HG02840 (cell line): ENCODE data around the gene FNDC10.
"Not testable (repeated sequence)": the region's sequence is repeated elsewhere in the genome, so short reads cannot be mapped to it uniquely, and the experiment has no call there.

Source experiments
- ATAC-seq: cut with Tn5 transposase; IDR thresholded peaks from one replicate; pipeline ENCODE4 v1.9.1; 2021; ENCODE audit warnings: mild to moderate bottlenecking, moderate library complexity, moderate number of reproducible peaks; ENCODE audit not compliant: unreplicated experiment, low FRiP score

FNDC10 gene

DNA sequence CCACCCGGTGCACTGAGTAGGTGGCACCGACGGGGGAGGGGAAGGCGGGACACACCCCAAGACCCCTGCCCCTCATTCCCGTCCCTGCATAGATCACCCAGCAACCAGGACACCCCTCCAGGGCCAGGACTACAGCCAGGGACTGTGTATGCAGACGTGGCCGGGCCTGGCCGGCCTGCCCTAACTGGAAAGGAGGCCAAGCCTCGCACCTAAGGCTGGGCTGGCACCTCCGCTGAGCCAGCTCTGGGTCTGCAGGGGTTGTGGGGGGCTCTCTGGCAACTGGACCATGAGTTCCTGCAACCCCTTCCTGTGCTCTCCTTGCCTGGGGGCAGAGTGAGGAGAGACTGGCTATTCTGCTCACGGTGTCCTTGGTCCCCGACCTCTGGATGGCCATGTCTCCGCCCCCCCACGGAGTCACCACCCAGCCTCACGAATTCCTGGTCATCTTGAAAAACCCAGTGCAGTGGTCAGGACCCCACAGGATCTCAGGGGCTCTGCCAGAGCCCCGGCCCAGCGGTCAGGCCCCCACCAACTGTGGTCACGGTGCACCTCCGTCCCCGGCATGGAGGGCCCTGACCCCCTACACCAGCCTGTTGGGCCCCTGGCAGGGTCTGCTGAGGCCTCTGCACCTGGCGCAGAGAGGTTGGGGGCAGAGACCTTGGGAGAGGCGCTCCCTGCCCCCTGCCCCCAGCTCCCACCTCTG, 1.1 kb upstream of the FNDC10 start:
- no peak for ATAC-seq

DNA sequence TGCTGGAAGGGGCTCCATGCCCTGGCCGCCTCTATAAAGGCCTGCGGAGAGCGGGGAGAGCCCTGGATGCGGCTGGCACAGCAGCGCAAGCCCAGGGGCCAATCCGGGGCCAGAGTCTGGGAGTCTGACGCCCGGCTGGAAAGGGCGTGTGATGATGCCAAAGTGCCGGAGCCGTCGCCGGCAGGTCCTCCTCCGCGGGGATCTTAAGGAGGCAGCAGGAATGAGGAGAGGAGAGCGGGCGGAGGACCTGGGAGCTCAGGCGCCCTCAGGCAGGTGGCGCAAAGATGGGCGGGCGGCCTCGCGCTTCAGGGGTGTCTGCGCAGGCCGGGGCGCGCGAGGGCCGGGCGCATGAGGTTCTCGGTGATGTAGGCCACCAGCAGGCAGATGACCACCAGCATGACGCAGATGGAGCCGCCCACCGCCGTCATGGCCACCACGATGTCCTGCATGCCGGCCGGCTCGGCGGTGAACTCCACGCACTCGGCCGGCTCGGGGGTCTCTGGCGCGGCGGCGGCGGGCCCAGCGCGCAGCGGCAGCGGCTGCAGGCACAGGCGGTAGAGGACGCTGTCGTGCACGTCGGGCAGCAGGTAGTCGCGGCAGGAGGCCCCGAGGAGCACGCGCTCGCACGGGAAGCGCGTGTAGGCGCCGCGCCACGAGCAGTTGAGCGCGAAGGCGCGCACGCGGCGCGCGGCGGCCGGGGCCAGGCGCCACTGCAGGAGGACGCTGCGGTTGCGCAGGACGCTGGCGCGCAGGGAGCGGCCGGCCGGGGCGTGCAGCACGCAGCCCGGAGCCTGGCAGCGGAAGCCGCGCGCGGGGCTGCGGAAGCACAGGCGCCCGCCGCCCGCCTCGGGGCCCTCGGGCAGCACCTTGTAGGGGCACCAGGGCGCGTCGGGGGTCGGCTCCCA, 653 bp downstream of the FNDC10 start:
- no peak for ATAC-seq

DNA sequence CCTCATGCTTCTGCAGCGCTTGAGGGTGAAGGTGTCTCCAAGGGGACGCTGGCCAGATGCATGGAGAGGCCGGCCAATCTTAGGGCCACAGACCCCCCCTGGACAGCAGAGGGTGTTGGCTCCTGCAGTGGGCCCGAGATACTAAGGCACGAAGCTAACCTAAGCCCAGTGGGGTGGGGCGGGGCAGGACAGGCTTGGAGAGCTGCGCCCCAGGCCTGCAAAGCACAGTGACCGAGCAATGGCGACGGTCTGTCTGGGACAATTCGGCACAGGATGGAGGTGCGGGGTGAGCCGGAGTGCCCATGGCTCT, 1.3 kb downstream of the FNDC10 start:
- no peak for ATAC-seq

DNA sequence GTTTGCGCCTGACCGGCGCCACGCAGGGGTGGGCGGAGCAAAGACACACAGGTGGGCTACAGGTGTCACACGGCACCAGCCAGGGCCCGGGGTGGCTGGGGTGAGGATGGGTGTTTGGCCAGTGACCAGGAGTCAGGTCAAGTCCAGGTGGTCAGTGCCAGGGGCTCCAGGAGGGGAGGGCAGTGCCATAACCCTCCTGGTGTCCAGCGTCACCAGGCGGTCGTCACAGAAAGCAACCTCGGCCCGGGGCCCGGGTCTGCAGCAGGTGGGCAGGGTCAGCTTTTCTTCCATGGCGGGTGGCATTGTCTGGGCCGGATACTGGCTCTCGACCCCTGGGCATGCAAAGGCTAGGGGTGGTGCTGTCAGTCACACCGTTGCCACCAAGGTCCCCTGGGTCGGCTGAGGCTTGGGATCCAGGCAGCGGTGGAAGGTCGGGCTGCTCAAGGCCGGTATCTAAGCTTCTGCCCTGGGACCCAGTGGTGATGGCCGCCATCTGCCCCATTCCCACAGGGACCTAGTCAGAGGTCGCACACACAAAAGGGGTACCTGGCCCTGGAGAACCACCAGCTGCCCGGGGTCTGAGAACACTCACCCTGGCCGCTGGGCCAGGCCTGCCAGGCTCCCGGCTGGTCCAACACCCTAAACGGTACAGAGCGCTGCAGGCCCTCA, 1.8 kb downstream of the FNDC10 start:
- ATAC-seq, result no peak

DNA sequence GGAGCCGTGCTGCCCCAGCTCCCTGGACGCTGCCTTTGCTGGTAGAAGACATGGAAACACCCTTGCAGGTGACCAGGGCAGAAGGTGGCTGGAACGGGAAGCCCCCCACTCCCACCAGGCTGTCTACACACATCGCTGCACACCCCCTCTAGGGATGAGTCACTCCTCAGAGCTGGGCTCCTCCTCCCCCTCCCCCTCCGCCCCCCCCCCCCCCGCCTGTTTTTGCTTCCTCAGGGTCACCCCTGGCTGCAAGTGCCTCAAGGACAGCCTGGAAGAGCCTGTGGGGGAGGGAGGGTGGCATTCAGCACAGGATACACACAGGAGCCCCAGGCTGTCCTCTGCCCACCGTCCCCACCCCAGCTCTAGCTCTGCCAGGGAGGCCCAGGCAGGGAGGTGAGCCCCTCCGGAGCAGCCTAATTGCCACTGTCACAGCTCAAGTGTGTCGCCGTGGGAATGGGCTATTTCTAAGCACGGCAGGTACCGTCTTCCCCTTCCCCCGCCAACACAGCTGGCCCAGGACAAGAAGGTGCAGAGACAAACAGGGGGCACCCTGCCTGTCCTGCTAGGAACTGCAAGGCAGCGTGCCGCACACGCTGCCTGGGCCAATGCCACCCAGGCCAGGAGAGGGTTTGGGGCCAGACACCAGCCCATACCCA, 2.5 kb downstream of the FNDC10 start:
- ATAC-seq, result no peak

DNA sequence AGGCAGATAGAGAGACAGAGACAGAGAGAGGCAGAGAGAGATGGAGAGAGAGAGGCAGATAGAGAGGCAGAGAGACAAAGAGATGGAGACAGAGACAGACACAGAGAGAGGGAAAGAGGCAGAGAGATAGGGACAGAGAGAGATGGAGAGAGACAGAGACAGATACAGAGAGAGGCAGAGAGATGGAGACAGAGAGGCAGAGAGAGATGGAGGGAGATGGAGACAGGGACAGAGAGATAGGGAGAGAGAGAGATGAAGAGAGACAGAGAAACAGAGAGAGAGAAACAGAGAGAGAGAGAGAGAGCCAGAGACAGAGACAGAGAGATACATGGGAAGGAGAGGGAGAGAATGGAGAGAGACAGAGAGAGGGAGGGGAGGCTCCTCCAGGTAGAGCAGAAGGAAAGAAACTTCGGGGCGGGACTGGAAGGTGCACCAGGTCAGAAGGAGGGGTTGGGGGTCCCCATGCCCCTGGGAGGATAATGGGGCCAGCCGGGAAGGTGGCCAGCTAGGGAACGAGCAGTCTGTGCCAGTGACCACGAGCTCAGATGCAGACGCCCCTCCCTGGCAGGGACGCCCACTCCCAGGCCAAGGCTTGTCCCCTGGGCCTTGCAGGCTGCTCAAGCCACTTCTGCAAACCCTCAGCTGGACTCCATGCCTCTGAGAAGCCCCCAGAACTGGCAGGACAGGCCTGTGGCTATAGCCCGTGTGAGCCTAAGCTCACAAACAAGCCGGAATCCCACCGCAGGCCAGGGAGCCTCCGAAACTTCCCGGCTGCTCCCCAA, 3.3 kb downstream of the FNDC10 start:
- no peak for ATAC-seq

DNA sequence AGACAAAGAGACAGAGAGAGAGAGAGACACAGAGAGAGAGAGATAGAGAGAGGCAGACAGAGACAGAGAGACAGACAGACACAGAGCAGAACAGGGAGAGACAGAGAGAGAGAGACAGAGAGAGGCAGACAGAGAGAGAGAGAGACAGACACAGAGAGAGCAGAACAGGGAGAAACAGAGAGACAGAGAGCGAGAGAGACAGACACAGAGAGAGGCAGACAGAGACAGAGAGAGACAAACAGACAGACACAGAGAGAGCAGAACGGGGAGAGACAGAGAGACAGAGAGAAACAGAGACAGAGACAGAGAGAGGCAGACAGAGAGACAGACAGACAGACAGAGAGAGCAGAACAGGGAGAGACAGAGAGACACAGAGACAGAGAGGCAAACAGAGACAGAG, 4.6 kb downstream of the FNDC10 start:
- not testable (repeated sequence) for ATAC-seq

DNA sequence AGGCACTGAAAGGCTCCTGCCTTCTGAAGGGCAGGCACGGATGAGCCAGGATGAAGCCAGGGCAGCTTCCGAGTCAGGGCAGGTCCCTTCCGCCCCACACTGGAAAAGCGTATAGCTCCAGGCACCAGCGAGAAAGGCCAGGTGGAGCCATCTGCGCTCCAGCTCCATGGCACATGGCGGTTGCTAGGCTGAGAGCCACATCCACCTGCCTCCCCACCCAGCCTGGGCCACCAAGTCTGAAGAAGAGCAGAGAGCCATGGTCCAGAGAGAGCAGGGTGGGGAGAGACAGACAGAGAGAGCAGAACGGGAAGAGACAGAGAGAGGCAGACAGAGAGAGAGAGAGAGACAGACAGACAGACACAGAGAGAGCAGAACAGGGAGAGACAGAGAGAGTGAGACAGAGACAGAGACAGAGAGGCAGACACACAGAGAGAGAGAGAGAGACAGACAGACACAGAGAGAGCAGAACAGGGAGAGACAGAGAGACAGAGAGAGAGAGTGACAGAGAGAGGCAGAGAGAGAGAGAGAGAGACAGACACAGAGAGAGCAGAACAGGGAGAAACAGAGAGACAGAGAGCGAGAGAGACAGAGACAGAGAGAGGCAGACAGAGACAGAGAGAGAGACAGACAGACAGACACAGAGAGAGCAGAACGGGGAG, 5.2 kb downstream of the FNDC10 start:
- ATAC-seq, result no peak

DNA sequence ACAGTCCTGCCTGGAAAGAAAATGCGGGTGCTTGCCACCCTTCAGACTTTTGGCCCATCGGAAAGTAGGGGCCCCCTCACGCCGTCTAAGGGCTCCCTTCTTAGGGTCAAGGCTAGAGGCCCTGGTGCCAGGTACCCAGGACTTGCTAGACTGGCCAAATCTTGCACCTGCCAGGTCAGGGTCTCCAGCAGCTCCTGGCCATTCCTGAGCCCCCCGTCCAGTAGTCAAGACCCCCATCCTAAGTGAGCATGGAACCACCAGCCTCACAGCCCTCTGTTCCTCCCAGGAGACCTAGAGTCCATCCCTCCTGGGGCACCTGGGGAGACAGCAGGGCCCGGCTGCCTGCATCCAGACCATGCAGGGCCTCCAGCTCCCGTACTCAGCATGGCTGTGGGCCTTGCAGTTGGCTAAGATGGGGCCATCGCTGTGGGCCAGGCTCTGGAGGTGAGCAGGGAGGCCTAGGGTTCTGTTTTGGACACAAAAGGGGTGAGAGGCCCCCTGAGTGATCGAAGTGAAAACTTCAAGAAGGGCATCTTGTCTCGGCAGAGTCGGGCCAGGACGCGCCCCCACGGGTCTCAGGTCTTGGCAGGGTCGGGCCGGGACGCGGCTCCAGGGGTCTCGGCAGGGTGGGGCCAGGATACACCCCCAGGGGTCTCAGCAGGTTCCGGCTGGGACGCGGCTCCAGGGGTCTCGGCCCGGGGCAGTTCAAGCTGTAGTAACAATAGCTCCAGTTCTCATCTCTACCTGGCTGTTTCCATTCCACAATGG, 5.9 kb downstream of the FNDC10 start:
- ATAC-seq, result no peak

DNA sequence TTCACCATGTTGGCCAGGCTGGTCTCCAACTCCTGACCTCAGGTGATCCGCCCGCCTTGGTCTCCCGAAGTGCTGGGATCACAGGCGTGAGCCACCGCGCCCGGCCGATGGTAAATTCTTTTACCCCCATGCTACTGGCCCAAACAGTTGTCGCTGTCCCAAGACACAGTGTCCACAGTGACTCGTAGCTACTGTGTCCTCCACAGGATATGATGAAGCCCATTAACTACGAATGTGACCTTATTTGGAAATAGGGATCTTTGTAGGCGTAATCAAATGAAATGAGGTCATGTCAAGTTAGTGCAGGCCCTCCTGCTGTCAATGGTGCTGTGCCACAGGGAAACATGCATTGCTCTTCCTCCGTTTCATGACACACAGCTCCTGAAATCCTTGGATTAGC, 8.5 kb downstream of the FNDC10 start:
- no peak for ATAC-seq

DNA sequence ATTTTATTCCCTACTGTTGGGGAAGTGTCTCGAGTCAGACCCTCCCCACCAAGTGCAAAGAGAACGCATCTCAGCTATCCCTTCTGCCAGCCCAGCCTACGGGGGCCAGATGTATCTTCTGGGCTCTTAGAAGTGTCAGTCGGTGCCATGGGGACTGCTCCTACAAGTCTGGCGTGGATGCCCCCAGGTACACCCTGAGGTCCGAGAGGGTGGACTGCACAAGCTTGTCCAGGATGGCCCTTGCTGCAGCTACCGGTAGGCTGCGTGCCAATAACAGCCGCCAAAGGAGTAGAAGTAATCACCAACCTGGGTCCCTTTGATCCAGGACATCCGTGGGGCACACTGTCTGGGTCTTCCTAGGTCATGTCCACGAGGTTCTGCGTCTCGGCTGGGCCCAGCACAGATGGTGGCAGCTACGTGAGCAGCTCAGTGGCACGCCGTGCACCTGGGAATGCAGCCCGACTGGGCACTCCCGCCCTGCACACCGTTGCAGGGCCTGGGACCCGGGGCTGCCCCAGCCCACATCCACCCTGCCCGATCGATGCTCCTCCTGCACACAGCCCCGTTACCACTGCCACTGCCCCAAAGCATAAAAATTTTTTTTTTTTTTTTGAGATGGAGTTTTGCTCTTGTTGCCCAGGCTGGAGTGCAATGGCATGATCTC, 16.5 kb downstream of the FNDC10 start:
- ATAC-seq, result no peak

DNA sequence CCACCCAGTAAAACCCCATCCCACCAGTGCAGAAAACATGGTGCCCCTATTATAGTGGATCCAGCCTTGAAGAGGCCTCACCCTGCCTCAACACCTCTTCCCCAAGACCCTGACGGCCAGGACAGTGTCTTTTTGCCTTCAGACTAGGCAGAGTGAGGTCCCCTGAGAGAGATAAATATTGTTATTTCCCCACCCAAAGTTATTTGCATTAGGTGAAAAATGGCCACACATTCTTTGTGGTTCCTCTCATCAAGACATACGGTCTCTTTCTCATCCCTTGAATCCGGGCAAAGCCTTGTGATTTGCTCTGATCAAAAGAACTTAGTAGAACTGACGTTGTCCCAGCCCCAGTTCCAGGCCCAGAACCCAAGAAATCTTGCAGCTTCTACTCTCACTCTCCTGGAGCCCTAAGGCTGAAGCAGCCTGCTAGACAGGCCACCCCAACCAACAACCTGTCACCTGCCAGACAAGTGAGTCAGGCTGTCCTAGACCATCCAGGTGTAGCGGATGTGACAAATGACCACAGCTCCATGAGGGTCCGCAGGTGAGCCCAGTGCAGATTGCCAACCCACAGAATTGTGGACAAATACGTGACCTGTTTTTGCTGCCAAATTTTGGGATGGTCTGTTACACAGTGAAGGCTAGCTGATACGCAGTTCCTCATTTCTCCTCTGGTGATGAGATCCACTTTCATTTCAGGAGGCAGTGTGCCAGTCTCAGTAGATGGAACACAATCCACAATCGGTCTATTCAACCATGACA, 17.2 kb downstream of the FNDC10 start:
- no peak for ATAC-seq

DNA sequence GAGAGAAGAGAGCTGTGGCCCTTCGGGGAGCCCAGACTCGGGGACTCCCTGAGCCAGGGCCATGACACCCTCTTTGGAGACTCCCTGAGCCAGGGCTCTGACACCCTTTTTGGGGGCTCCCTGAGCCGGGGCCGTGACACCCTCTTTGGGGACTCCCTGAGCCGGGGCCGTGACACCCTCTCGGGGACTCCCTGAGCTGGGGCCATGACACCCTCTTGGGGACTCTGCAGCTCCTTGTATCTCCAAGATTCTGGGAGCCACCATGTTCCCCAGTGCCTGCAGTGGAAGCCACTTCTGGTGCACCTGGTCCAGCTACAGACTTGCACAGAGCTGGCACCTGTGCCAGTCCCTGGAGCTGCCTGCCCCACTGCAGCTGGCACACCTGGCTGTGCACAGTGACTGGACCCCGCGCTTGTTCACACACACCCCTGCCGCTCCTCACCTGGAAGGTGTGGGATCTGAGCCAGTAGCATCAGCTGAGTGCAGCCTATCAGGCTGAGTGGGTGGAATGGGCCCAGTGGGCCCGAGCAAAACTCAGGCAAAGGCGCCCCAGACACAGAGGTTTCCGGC, 21.5 kb downstream of the FNDC10 start:
- ATAC-seq, result no peak

DNA sequence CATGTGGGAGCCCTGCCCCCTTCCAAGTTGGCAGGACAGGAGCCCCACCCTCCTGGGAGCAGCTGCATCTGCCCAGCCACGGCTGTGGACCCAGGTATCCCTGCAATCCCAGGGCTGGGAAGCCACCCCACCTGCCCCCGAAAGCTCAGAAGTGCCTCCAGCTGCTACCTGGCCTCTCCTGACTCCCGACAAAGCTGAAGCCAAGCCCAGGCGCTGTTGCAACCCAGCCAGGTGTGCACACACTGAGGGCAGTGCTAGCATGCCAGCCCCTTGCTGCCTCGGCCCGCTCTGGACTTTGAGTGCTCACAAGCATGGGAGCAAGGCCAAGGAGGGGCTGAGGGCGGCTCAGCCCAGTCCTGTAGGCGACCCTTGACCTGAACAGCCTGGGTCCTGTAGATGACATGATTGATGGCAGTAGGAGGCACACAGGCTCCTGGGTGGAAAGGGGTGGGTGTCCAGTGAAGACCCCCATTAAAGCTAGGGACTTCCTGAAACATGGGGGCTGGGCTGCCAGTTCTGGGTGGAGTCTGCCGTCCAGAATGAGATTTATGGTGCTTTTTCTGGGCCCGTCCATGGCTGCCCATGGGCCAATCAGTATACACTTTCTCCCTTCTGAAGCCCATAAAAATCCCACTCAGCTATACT, 22.4 kb downstream of the FNDC10 start:
- ATAC-seq, result no peak

DNA sequence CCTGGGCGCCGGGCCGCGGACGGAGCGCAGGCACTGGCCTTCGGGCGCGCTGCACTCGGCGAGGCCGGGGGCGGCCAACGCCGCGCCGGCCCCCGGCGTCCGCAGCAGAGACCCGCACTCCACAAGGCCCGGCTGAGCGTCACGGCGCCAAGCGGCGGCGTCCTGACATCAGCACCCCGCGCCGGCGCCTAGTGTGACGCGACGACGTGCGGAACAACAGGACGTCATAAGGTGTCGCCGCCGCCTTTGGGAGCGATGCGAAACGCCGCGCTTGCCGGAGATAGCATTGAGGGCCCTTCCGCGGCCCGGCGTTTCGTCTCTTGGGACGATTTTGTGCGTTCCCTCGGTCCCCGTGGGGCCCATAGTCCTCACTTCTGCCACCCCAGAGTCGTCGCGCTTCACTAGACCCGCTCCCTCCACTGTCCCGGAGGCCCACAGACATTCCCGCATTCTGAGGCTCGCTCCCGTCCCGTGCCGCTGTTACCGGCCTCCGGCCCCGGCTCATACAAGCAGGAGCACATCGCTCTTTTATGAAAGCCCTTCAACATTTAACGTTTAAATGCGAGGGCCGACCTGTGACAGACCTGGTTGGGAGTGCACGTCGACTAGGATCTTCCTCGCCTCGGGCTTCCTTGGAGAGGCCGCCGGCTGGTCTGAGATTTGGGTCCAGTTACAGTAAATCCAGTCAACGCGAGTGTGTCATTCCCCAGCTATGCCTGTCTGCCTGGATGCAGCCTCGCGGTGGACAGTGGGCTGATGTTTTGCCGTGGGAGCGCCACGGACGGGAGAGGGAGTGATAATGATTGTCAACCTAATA, 25.0 kb downstream of the FNDC10 start, which contains the start of gene SSU72:
SSU72 (minus strand) TSS at position 143 of the 817 bp plus-strand sequence. CDS start 306 bp downstream, outside the sequence.
- ATAC-seq, result peak; percentile 89
